IMR-90 (cell line): ENCODE data around the gene UXS1. TPM values are rescaled to one million over a fixed set of nuclear protein-coding genes. Genes with fewer than 3 reads are reported as not detected.

ENCODE experiments used
- ATAC-seq: fragments of 200-7000 bp; cut with Tn5 transposase; 2 replicates; pipeline ENCODE4 v1.9.1; 2020; ENCODE audit warnings: low read depth, mild to moderate bottlenecking, moderate library complexity
- BruUV-seq: library from RNA; stranded (reverse); fragments of 400-500 nt; replicated peaks from 2 replicates; lab custom pipeline; 2021; lab: Mats Ljungman, UMichigan
- CTCF ChIA-PET: fragments of 300-600 bp; formaldehyde crosslinking; extraction: SDS; loops from one replicate; lab custom pipeline; 2021; ENCODE audit warnings: antibody characterized with exemption; lab: Yijun Ruan, JAX
- POLR2A ChIA-PET: fragments of 300-600 bp; sonication (Branson Sonifier 250); formaldehyde crosslinking; loops from one replicate; lab custom pipeline; 2022; ENCODE audit warnings: antibody characterized with exemption; ENCODE audit not compliant: unreplicated experiment; lab: Charles Lee
- DNase-seq: peaks from one replicate; pipeline ENCODE4 v3.0.0; 2013
- H2AFZ ChIP-seq: replicated peaks from 2 replicates; pipeline ENCODE3; 2013; ENCODE audit warnings: low read length, mild to moderate bottlenecking; ENCODE audit not compliant: poor library complexity
- H2AK5ac ChIP-seq: 2 replicates; pipeline ENCODE4 v1.6.1; 2013; ENCODE audit warnings: low read depth, low read length, inconsistent platforms
- H2AK9ac ChIP-seq: replicated peaks from 2 replicates; pipeline ENCODE3; 2013; ENCODE audit warnings: mild to moderate bottlenecking, low read depth, low read length, moderate library complexity; ENCODE audit not compliant: poor library complexity
- H2BK120ac ChIP-seq: 2 replicates; pipeline ENCODE4 v1.6.1; 2013; ENCODE audit warnings: low read depth, low read length, inconsistent platforms
- H2BK15ac ChIP-seq: 3 replicates; pipeline ENCODE4 v1.6.1; 2013; ENCODE audit warnings: low read depth, low read length, inconsistent platforms
- H2BK20ac ChIP-seq: 2 replicates; pipeline ENCODE4 v1.6.1; 2013; ENCODE audit warnings: low read depth, mild to moderate bottlenecking, inconsistent platforms, low read length, moderate library complexity
- H2BK5ac ChIP-seq: 2 replicates; pipeline ENCODE4 v1.6.1; 2013; ENCODE audit warnings: mild to moderate bottlenecking, low read depth, low read length, inconsistent platforms; ENCODE audit not compliant: poor library complexity, severe bottlenecking
- H3K14ac ChIP-seq: replicated peaks from 2 replicates; pipeline ENCODE4 v1.6.1; 2013; ENCODE audit warnings: low read depth, low read length, inconsistent platforms
- H3K18ac ChIP-seq: 2 replicates; pipeline ENCODE4 v1.6.1; 2013; ENCODE audit warnings: low read depth, low read length, control low read depth
- H3K23ac ChIP-seq: 2 replicates; pipeline ENCODE4 v1.6.1; 2013; ENCODE audit warnings: low read depth, low read length, inconsistent platforms
- H3K27ac ChIP-seq: 2 replicates; pipeline ENCODE4 v1.5.1; 2013; ENCODE audit warnings: mild to moderate bottlenecking, control low read depth, low read length; ENCODE audit not compliant: insufficient read depth
- H3K27me3 ChIP-seq: 2 replicates; pipeline ENCODE4 v1.6.1; 2013; ENCODE audit warnings: low read length; ENCODE audit not compliant: control insufficient read depth, insufficient read depth
- H3K36me3 ChIP-seq: 2 replicates; pipeline ENCODE4 v1.6.1; 2013; ENCODE audit warnings: low read length, mixed read lengths; ENCODE audit not compliant: control insufficient read depth, insufficient read depth
- H3K4ac ChIP-seq: 2 replicates; pipeline ENCODE4 v1.6.1; 2013; ENCODE audit warnings: low read depth, low read length, inconsistent platforms
- H3K4me1 ChIP-seq: 2 replicates; pipeline ENCODE4 v1.6.1; 2013; ENCODE audit warnings: low read length, mixed read lengths; ENCODE audit not compliant: control insufficient read depth, insufficient read depth
- H3K4me2 ChIP-seq: 2 replicates; pipeline ENCODE4 v1.6.1; 2013; ENCODE audit warnings: low read depth, mild to moderate bottlenecking, control low read depth, low read length, moderate library complexity
- H3K4me3 ChIP-seq: 2 replicates; pipeline ENCODE4 v1.5.1; 2013; ENCODE audit warnings: low read depth, mild to moderate bottlenecking, control low read depth, low read length, moderate library complexity; ENCODE audit not compliant: insufficient read depth
- H3K56ac ChIP-seq: 2 replicates; pipeline ENCODE4 v1.6.1; 2013; ENCODE audit warnings: low read length, inconsistent platforms; ENCODE audit not compliant: insufficient read depth; ENCODE audit errors: extremely low read depth
- H3K79me1 ChIP-seq, 2 experiments: 2 replicates each; pipeline ENCODE4 v1.6.1; 2013; ENCODE audit warnings: low read length in 2 of 2, inconsistent platforms in 1 of 2, low read depth in 1 of 2
- H3K9ac ChIP-seq: 2 replicates; pipeline ENCODE4 v1.6.1; 2013; ENCODE audit warnings: low read depth, low read length, control low read depth
- H3K9me1 ChIP-seq: 2 replicates; pipeline ENCODE4 v1.6.1; 2013; ENCODE audit warnings: low read length, inconsistent platforms; ENCODE audit not compliant: insufficient read depth
- H3K9me3 ChIP-seq: 2 replicates; pipeline ENCODE4 v1.6.1; 2013; ENCODE audit warnings: low read length; ENCODE audit not compliant: control insufficient read depth, insufficient read depth
- H4K20me1 ChIP-seq: 2 replicates; pipeline ENCODE4 v1.6.1; 2013; ENCODE audit warnings: low read length, inconsistent platforms; ENCODE audit not compliant: insufficient read depth
- H4K5ac ChIP-seq: 2 replicates; pipeline ENCODE4 v1.6.1; 2013; ENCODE audit warnings: mild to moderate bottlenecking, low read depth, low read length, control low read depth
- H4K8ac ChIP-seq, 2 experiments: 2 replicates each; pipeline ENCODE4 v1.6.1; 2013; ENCODE audit warnings: low read depth in 2 of 2, low read length in 2 of 2, control low read depth in 1 of 2, inconsistent platforms in 1 of 2
- H4K91ac ChIP-seq: 2 replicates; pipeline ENCODE4 v1.6.1; 2013; ENCODE audit warnings: low read depth, low read length, inconsistent platforms; ENCODE audit not compliant: insufficient read depth
- SMC3 ChIP-seq: fragments of 150-350 bp; IDR thresholded peaks from 2 replicates; pipeline ENCODE4 v1.6.1; 2016; ENCODE audit warnings: low read depth, mild to moderate bottlenecking, antibody characterized with exemption, low read length, moderate library complexity
- WGBS, 2 experiments: methylation state at CpG; one replicate each; pipeline versions ENCODE4 v1.1.5 to v1.1.7; 2013; ENCODE audit warnings: missing lambda C conversion rate in 2 of 2; ENCODE audit not compliant: insufficient read length in 1 of 2; ENCODE audit errors: extremely low coverage in 2 of 2; 5-methylcytosine and 5-hydroxymethylcytosine counted together
- dilution Hi-C: fragments of 300-500 bp; cut with HindIII; formaldehyde crosslinking; loops from one replicate; pipeline ENCODE4 v1.14.3; 2018; ENCODE audit warnings: low sequenced_read_pairs; ENCODE audit not compliant: unreplicated experiment
- in situ Hi-C: fragments of 300-500 bp; cut with MboI; formaldehyde crosslinking; loops from 3 replicates; pipeline ENCODE4 v1.14.3; 2019; ENCODE audit warnings: low sequenced_read_pairs, inconsistent platforms, mixed read lengths
- intact Hi-C: fragments of 100-400 bp; cut with micrococcal nuclease; formaldehyde crosslinking; loops from 2 replicates; pipeline ENCODE4 v1.10.0; 2022
- polyA plus RNA-seq, 3 experiments: library from polyadenylated mRNA; depleted of rRNA; stranded (reverse); fragments of >200 nt; gene quantifications; 2 replicates each; pipeline ENCODE4 v1.2.3, GENCODE V29; 2012; ENCODE audit warnings: low replicate concordance in 1 of 3
- total RNA-seq: library from RNA; depleted of rRNA; stranded (reverse); fragments of >200 nt; gene quantifications from 2 replicates; pipeline ENCODE4 v1.2.3, GENCODE V29; 2012

The UXS1 gene
- total and polyA plus RNA-seq, 2 of the 4 experiments (the other 2 are of a cell fraction), result 33.7 to 54.3 TPM

DNA sequence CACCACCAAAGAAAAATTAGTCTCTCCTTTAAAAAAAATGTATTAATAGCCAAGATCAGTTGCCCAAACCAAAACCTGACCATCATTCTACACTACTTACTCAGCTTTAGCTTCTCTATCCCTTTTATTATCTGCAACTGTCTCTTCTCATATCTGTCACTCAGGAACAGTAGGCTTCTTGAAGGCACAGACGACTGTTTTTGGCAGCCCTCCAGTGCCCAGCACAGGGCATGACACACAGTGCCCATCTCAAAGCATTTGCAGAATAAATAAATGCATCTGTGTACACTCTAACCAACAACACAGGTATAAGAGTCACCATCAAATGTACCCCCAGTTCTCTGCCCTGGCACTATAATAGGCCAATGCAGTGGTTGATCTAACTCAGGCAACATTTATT lies 117.2 kb downstream of the UXS1 start:
- POLR2A ChIA-PET, result no interaction called here
- Histone ChIP-seq H3K4me1 (no peaks in the 10 kb centered on the region), H2BK15ac (no peak overlapping the region), H3K27me3 (peaks cover 9% of the 10 kb centered on the region), H2BK20ac (no peak overlapping the region), H4K5ac (no peak overlapping the region), H3K4me3 (no peak overlapping the region), H3K9me1 (no peaks in the 10 kb centered on the region), H2AFZ (no peak overlapping the region), H3K9me3 (no peaks in the 10 kb centered on the region), H3K36me3 (no peaks in the 10 kb centered on the region), H2AK9ac (no peak overlapping the region), H3K27ac (no peak overlapping the region), H3K4me2 (no peak overlapping the region), H4K8ac (no peak overlapping the region), H3K14ac (no peak overlapping the region), H2AK5ac (no peak overlapping the region), H2BK120ac (no peak overlapping the region), H4K20me1 (no peaks in the 10 kb centered on the region), H3K23ac (no peak overlapping the region), H3K56ac (no peak overlapping the region), H3K18ac (no peak overlapping the region), H4K91ac (no peak overlapping the region), H3K79me1 (no peaks in the 10 kb centered on the region), H2BK5ac (no peak overlapping the region), H3K9ac (no peak overlapping the region), H3K4ac (no peak overlapping the region)
- WGBS, 2 experiments, result no CpG with 5 or more reads among the region's 1 CpG
- TF ChIP-seq SMC3, result no peak
- intact Hi-C loops (no loop called here), in situ Hi-C loops (no loop called here), dilution Hi-C loops (no loop called here)
- no TSS peak for BruUV-seq
- CTCF ChIA-PET, result no interaction called here
- DNase-seq (no peak), ATAC-seq (no peak)
